HepG2 (cell line): ENCODE data around the gene CCNQ. TPM values are rescaled to one million over a fixed set of nuclear protein-coding genes. Genes with fewer than 3 reads are reported as not detected.

Experiments
- CTCF ChIP-seq: sonication (generic); formaldehyde crosslinking; IDR thresholded peaks from 2 replicates; pipeline ENCODE4 v1.5.0; 2020; ENCODE audit warnings: mild to moderate bottlenecking, missing genetic modification reagents, moderate library complexity
- HMGXB3 ChIP-seq: sonication (generic); formaldehyde crosslinking; IDR thresholded peaks from 2 replicates; pipeline ENCODE4 v1.4.0; 2020; ENCODE audit warnings: missing genetic modification reagents, borderline replicate concordance
- KDM2A ChIP-seq: sonication (generic); formaldehyde crosslinking; IDR thresholded peaks from 2 replicates; pipeline ENCODE4 v1.4.0; 2020; ENCODE audit warnings: low read depth, missing genetic modification reagents, borderline replicate concordance
- KLF6 ChIP-seq: IDR thresholded peaks from 2 replicates; pipeline ENCODE4 v1.8.0; 2016; ENCODE audit warnings: missing biosample characterization, missing genetic modification reagents
- MED1 ChIP-seq: sonication (generic); formaldehyde crosslinking; IDR thresholded peaks from 2 replicates; pipeline ENCODE4 v1.4.0; 2020; ENCODE audit warnings: missing genetic modification reagents
- RAD21 ChIP-seq: fragments of 450-650 bp; formaldehyde crosslinking; IDR thresholded peaks from 2 replicates; pipeline ENCODE4 v1.5.0; 2020; ENCODE audit warnings: mild to moderate bottlenecking
- RELA ChIP-seq: sonication (generic); formaldehyde crosslinking; IDR thresholded peaks from 2 replicates; pipeline ENCODE4 v1.4.0; 2020; ENCODE audit warnings: missing genetic modification reagents
- STAG1 ChIP-seq: sonication (generic); formaldehyde crosslinking; IDR thresholded peaks from 2 replicates; pipeline ENCODE4 v1.4.0; 2020; ENCODE audit warnings: missing genetic modification reagents
- TGIF2 ChIP-seq: IDR thresholded peaks from 2 replicates; pipeline ENCODE4 v1.6.1; 2016; ENCODE audit warnings: control low read depth, missing compliant biosample characterization
- ZFX ChIP-seq: sonication (generic); formaldehyde crosslinking; IDR thresholded peaks from 2 replicates; pipeline ENCODE4 v1.4.0; 2020; ENCODE audit warnings: mild to moderate bottlenecking, low read depth, missing genetic modification reagents, moderate library complexity
- ZNF10 ChIP-seq: sonication (generic); formaldehyde crosslinking; IDR thresholded peaks from 2 replicates; pipeline ENCODE4 v1.4.0; 2020; ENCODE audit warnings: mild to moderate bottlenecking, low read depth, missing genetic modification reagents, borderline replicate concordance
- ZNF281 ChIP-seq: sonication (generic); formaldehyde crosslinking; IDR thresholded peaks from 2 replicates; pipeline ENCODE4 v1.4.0; 2020; ENCODE audit warnings: missing genetic modification reagents, borderline replicate concordance
- ZNF687 ChIP-seq: sonication (generic); formaldehyde crosslinking; IDR thresholded peaks from 2 replicates; pipeline ENCODE4 v1.5.1; 2020; ENCODE audit warnings: mild to moderate bottlenecking, missing genetic modification reagents, moderate library complexity
- polyA plus RNA-seq, 8 experiments: library from polyadenylated mRNA; depleted of rRNA in 3 of 8; stranded (reverse) in 7 of 8; unstranded in 1 of 8; fragments of >200 nt; fragmentation: Illumina TruSeq in 4 of 8; extraction: Trizol in 4 of 8; gene quantifications; 2 replicates each; pipeline versions ENCODE4 v1.2.1 to v1.2.3, GENCODE V29; 2011 to 2016; ENCODE audit warnings: low read depth in 4 of 8, missing spikeins in 1 of 8, mixed read lengths in 1 of 8; ENCODE audit not compliant: insufficient read depth in 1 of 8
- total RNA-seq, 5 experiments: library from RNA; depleted of rRNA; stranded (reverse); fragments of >200 nt; fragmentation: Illumina TruSeq; extraction: Trizol; gene quantifications; 2 replicates each; pipeline ENCODE4 v1.2.3, GENCODE V29; 2016; ENCODE audit warnings: low read depth in 1 of 5

The CCNQ gene
- total and polyA plus RNA-seq, 2 of the 13 experiments (the other 11 are each of a cell fraction or from before 2014, with no cell fraction given): 15.0 to 25.5 TPM

DNA sequence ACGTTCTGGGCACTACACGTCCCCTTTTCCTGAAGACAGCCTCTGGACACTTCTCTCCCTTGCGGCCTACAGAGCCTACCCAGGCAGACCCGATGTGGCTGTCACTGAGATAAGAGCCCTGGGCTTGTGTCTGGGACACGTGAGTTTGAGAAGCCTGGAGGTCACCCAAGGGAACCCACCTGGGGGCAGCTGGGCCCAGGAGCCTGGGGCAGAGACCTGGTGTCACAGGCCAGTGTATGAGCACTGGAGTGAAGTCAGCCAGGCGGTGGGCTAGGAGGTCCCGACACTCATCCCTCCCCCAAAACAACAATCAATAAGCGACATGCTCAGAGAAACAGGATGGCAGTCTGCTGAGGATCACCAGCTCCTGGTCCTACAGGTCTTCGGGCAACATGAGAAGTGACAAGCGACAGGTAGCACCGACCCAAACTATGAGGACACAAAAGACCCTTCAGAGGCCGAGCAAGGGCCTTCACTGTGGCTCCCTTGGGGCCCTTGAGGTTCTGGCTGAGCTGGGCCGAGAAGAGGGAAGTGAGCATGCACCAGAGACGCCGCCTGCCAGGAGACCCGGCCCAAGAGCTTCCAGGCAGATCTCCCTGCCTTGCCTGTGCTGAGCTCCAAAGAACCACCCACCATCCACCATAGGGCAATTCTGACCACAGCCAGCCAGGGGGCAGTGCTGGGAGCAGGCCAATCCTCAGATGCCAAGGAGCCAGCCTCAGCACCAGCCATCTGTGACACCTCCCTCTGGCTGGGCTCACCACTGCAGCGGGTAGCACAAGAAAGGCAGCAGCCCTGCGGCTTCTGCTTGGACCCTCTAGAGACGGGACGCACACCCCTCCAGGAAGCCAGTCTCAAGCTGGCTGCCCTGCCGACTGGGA, 37.1 kb upstream of the CCNQ start (continued):
- TF ChIP-seq CTCF (CRISPR knock-in tag) (peak; percentile 71), RAD21 (CRISPR knock-in tag) (peak; percentile 76), ZNF687 (peak; percentile 83), KLF6 (CRISPR knock-in tag) (no peak), MED1 (CRISPR knock-in tag) (0 out of 2 replicates have a peak, but pooled peaks have one; percentile 35), TGIF2 (CRISPR knock-in tag) (peak; percentile 24; the same call in 1 of the 2 replicates), HMGXB3 (CRISPR knock-in tag) (no peak), KDM2A (0 out of 2 replicates have a peak, but pooled peaks have one; percentile 36), STAG1 (CRISPR knock-in tag) (peak; percentile 46), ZNF10 (no peak), ZNF281 (peak; percentile 31; the same call in 1 of the 2 replicates), RELA (no peak), ZFX (CRISPR knock-in tag) (0 out of 2 replicates have a peak, but pooled peaks have one; percentile 6)
